Right renal cortex interstitium (tissue), 3 donors: ENCODE results near the gene SST. TPM values are rescaled to one million over a fixed set of nuclear protein-coding genes. Genes with fewer than 3 reads are reported as not detected.

Experiments used
- DNase-seq, 3 donors: peaks; one replicate each; pipeline ENCODE4 v3.0.0-alpha.2; 2013; ENCODE audit warnings: low read depth in 3 of 3, low spot score in 2 of 3
- polyA plus RNA-seq, 3 donors: library from polyadenylated mRNA; unstranded; fragments of 120-200 nt; gene quantifications; one replicate each; pipeline ENCODE4 v1.2.1, GENCODE V29; 2013; ENCODE audit not compliant: insufficient read length in 3 of 3

SST gene
- polyA plus RNA-seq, 3 donors = 0.26 TPM; not detected in 1

DNA sequence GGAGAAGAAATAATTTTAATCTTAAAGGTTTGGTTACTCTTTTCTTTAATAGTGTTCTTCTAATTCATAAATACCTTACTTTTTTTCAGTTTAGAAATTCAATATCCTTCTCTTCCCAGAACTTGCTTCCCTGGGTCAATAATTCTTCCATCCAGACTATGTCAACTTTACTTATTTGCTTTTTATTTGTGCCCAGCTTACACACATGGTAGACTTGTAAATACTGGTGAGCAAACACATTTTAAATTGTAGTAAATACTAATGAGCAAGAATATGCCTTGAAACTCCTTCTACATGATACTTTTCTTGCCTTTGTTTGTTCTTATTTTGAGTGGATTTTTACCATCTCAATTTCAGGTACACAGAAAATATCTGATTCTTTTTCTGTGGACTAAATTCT lies 33.7 kb downstream of the SST start:
- no peak for DNase-seq

DNA sequence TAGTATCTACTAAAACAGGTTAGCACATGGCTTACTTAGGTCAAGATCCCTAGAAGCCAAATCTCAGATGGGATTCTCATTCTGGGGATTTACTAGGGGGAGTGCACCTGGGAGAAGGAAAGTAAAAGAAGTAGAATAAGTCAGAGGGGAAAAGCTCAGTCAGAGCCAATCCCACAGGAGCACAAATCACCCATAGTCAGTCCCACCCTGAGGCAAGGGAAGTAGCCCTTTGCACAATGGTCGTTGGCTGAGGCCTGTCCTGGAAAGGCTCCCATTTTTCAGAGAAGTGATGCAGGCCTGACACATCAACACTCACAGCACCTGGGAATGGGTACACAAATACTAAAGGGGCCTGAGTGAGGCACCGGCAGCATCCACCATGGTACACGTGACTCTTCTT lies 39.8 kb downstream of the SST start:
- no peak for DNase-seq

DNA sequence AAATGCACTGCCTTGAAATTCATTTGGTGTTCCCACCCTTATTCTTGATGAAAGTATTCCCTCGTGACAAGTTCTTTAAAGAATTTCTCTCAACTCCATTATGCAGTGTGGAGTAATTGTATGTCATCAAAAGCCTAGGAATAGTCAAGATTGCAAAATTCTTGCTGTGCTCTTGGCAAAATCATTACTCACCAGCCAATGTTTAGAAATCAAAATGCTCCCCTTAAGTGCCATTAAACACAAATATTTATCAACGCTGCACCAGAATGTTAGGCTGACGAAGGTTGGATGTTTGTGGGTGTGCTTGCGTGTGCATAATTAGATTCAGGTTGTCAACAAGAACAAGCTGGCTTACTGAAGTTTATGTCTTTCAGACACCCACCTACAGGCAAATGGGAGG lies 40.5 kb downstream of the SST start:
- no peak for DNase-seq

DNA sequence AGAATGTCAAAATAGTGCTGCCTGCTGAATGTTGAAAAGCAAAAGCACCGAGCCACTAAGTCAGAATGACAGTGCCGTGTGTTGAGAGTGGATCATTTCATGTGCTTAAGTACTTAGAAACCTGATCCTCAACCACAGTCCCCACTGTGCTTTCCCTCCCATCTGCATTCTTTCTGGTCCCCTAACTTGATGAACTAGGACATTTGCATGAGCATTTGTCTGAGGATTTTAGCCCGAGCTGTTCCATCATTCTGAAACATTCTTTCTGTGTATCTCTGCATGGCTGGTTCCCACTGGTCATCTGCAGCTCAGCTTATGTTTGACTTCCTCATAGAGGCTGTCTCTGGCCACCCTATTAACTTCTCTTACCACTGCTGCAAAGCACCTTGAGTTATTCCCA lies 42.0 kb downstream of the SST start:
- peak in 1 of 3 donors; percentile 39 for DNase-seq

DNA sequence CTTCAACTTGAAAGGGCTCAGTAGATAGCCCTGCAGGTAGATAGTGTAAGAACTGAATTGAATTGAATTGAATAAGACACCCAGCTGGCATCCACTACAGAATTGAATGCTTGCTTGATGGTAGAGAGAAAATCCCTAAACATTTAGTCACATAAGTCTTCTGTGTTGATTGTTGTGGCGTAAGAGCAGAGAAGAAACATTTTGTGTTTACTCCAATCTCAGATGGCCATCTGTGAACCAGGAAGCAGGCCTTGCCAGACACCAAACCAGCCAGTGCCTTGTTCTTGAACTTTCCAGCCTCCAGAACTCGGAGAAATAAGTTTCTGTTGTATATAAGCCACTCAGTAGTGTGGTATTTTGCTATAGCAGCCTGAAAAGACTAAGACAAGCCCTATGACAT lies 43.6 kb downstream of the SST start:
- no peak for DNase-seq

DNA sequence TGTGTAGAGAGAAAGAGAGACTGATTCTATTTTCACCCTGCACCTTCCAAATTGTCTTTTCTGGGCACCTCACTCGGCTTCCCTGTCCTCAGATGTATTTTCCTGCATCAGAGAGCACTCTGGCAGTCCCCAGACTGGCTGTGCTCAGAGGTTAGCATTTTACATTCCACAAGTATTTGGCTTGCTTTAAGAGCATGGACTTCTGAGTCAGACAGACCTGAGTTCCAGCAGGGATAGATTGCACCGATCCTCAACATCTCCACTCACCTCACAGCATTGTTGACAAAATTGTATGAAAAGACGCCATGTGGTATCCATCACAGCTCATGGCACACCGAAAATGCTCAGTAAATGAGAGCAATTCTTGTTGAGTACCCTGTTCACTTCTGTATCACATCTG lies 45.6 kb downstream of the SST start:
- no peak for DNase-seq

DNA sequence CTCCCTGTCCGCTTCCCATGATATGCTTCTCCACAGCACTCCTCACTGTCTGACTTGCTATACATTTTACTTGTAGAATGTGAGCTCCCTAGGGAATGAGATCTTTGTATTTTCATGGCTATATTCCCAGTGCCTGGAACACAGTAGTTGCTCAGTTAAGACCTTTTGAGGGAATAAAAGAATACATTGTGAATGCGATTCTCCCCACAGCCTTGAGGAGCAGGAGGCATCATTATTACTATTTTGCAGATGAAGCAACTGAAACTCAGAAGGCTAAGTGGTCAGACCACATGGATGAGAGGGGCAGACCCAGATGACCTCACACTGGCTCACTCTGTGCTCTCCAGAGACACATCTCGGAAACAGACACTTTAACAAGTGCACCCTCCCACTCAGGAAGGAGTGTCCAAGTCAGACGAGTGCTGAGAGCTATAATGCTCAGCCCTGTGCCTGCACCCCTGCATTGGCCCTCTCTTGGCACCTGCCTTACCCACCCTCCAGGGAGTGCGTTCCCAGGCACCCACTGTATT lies 46.8 kb downstream of the SST start:
- no peak for DNase-seq

DNA sequence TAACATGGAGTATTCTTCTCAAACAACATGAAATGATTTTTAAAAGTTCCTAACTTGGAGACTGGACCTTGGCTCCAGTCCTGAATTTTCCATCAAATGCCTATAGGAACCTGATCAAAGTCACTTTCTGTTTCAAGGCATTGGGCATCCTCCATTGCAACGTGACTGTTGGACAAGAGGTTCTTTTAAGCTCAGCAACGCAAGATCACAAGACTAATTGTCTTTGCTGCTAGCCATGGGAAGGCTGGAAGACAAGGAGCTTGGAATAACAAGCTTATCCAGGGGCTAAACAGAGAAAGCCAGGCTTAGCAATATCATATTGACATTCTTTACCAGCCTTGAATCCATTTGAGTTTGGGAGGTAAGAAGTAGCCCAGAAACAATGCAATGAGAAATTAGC lies 48.3 kb downstream of the SST start:
- no peak for DNase-seq

DNA sequence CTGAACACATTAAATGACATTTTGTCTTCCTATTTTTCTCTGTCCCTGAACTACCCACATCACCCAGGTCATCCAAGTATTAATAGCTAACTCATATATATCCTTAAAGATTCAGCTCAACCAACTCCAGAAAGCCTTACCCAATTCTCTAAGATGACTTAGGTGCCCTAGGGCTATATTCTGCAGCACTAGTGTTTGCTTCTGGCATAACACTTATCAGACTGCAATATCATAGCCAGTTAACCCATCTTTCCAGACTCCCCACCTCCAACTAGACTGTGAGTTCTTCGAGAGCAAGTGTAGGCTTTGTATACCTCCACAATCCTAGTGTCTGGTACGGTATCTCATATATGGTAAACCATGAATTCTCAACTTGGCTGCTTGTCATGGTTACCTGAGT lies 50.7 kb downstream of the SST start:
- no peak for DNase-seq

Other genes with a start within 250 kb of the SST start
- gene RTP2, start 32.2 kb upstream of the SST start, polyA plus RNA-seq = not detected
- gene BCL6, start 75.1 kb upstream of the SST start, polyA plus RNA-seq = 1 to 10 TPM; 7.2 to 9.4 (median 7.9) TPM